HEK293 (cell line): ENCODE data around the gene ITGB4.

ENCODE experiments used
- CTCF ChIA-PET: fragments of 350-600 bp; formaldehyde crosslinking; extraction: SDS; loops from one replicate; lab custom pipeline; 2021; ENCODE audit warnings: antibody characterized with exemption; lab: Yijun Ruan, JAX
- POLR2A ChIA-PET: fragments of 300-600 bp; formaldehyde crosslinking; extraction: SDS; loops from one replicate; lab custom pipeline; 2020; ENCODE audit warnings: antibody characterized with exemption, inconsistent platforms; lab: Yijun Ruan, JAX
- H3K27ac ChIP-seq: fragments of 200-500 bp; sonication (Bioruptor generic); 2 replicates; pipeline ENCODE4 v1.5.1; 2014; ENCODE audit warnings: low read depth, low read length, control low read depth, inconsistent platforms; ENCODE audit errors: extremely low read depth
- H3K36me3 ChIP-seq, 2 experiments: fragments of 200-500 bp in 1 of 2; sonication (Bioruptor generic) in 1 of 2; 1 replicate in 1 of 2; 2 replicates in 1 of 2; pipeline ENCODE4 v1.5.1; 2014 to 2017; ENCODE audit warnings: inconsistent platforms in 2 of 2, low read length in 2 of 2; ENCODE audit not compliant: control insufficient read depth in 2 of 2, insufficient read depth in 1 of 2
- H3K4me1 ChIP-seq: fragments of 200-500 bp; sonication (Bioruptor generic); 2 replicates; pipeline ENCODE4 v1.5.1; 2014; ENCODE audit warnings: mild to moderate bottlenecking, low read length, inconsistent platforms; ENCODE audit not compliant: control insufficient read depth, insufficient read depth
- H3K4me3 ChIP-seq: 2 replicates; pipeline ENCODE4 v1.5.1; 2011; ENCODE audit warnings: low read depth, mild to moderate bottlenecking, control low read depth, low read length, moderate library complexity
- H3K9me3 ChIP-seq: fragments of 200-500 bp; sonication (Bioruptor generic); 2 replicates; pipeline ENCODE4 v1.5.1; 2014; ENCODE audit warnings: low read depth, low read length, inconsistent platforms; ENCODE audit not compliant: control insufficient read depth, insufficient read depth
- KLF1 ChIP-seq: fragments of 450-650 bp; formaldehyde crosslinking; IDR thresholded peaks from 2 replicates; pipeline ENCODE4 v1.5.1; 2016; ENCODE audit warnings: missing biosample characterization, missing genetic modification characterization
- MYNN ChIP-seq: fragments of 450-650 bp; formaldehyde crosslinking; IDR thresholded peaks from 2 replicates; pipeline ENCODE4 v1.5.1; 2016; ENCODE audit warnings: missing biosample characterization, missing genetic modification characterization, borderline replicate concordance
- PRDM1 ChIP-seq: fragments of 450-650 bp; formaldehyde crosslinking; IDR thresholded peaks from 2 replicates; pipeline ENCODE4; 2016; ENCODE audit warnings: missing biosample characterization, missing genetic modification characterization
- SP3 ChIP-seq: fragments of 450-650 bp; formaldehyde crosslinking; IDR thresholded peaks from 2 replicates; pipeline ENCODE4 v1.5.1; 2016; ENCODE audit warnings: missing biosample characterization, missing genetic modification characterization
- ZNF10 ChIP-seq: fragments of 450-650 bp; formaldehyde crosslinking; IDR thresholded peaks from 2 replicates; pipeline ENCODE4 v1.5.1; 2017; ENCODE audit warnings: missing biosample characterization, missing genetic modification characterization
- ZNF132 ChIP-seq: fragments of 450-650 bp; formaldehyde crosslinking; IDR thresholded peaks from 2 replicates; pipeline ENCODE4 v1.5.1; 2017; ENCODE audit warnings: missing biosample characterization, missing genetic modification characterization, borderline replicate concordance
- ZNF341 ChIP-seq: fragments of 450-650 bp; formaldehyde crosslinking; IDR thresholded peaks from 2 replicates; pipeline ENCODE4; 2016; ENCODE audit warnings: low read depth, missing biosample characterization, missing genetic modification characterization
- ZNF394 ChIP-seq: fragments of 450-650 bp; formaldehyde crosslinking; IDR thresholded peaks from 2 replicates; pipeline ENCODE4 v1.5.1; 2016; ENCODE audit warnings: missing biosample characterization, missing genetic modification characterization, mild to moderate bottlenecking, moderate library complexity, borderline replicate concordance
- ZNF623 ChIP-seq: fragments of 450-650 bp; formaldehyde crosslinking; IDR thresholded peaks from 2 replicates; pipeline ENCODE4 v1.5.1; 2016; ENCODE audit warnings: missing biosample characterization, missing genetic modification characterization
- ZNF768 ChIP-seq: fragments of 450-650 bp; formaldehyde crosslinking; IDR thresholded peaks from 2 replicates; pipeline ENCODE4 v1.5.1; 2018; ENCODE audit warnings: missing biosample characterization, mild to moderate bottlenecking, missing genetic modification characterization
- ZNF785 ChIP-seq: fragments of 450-650 bp; formaldehyde crosslinking; IDR thresholded peaks from 2 replicates; pipeline ENCODE4 v1.5.1; 2016; ENCODE audit warnings: missing biosample characterization, missing genetic modification characterization
- TF ChIP-seq, protein P1 (sequence below): fragments of 450-650 bp; formaldehyde crosslinking; IDR thresholded peaks from 2 replicates; pipeline ENCODE4 v1.5.1; 2016; ENCODE audit warnings: missing biosample characterization, missing genetic modification characterization, low read depth
- TF ChIP-seq, protein P2 (sequence below): fragments of 450-650 bp; formaldehyde crosslinking; IDR thresholded peaks from 2 replicates; pipeline ENCODE4 v1.5.1; 2016; ENCODE audit warnings: missing biosample characterization, missing genetic modification characterization
- TF ChIP-seq, protein P3 (sequence below): fragments of 450-650 bp; formaldehyde crosslinking; IDR thresholded peaks from 2 replicates; pipeline ENCODE4 v1.5.1; 2016; ENCODE audit warnings: missing biosample characterization, missing genetic modification characterization
- TF ChIP-seq, protein P4 (sequence below): fragments of 450-650 bp; formaldehyde crosslinking; IDR thresholded peaks from 2 replicates; pipeline ENCODE4 v1.5.1; 2016; ENCODE audit warnings: missing biosample characterization, missing genetic modification characterization
- TF ChIP-seq, protein P5 (sequence below): fragments of 450-650 bp; formaldehyde crosslinking; IDR thresholded peaks from 2 replicates; pipeline ENCODE4 v1.5.1; 2016; ENCODE audit warnings: missing biosample characterization, missing genetic modification characterization

Gene ITGB4

DNA sequence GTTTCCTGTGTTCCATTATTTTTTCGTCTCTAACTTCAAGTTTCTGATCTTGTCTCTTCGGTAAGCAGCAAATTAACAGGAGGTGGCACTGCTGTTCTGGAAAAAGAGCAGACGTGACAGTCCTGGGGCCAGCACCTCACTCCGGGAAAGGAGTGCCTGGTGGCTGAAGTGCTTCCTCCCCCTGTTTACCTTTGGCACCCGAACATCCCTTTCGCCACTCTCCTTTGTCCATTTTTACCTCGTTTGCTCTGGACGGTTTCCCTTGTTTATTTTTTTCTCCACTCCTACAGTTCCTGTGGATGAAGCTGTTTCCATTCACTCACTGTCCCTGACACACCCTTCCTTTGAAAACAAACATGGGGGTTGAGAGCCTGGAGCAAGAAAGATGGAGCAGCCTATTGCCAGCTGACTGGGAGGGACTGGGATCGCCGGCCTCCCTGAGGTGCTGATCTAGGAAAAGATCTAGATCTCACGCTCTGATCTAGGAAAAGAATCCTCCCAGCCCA, 41.5 kb upstream of the ITGB4 start:
- CTCF ChIA-PET: interaction anchor here (0.5 to 16.4 kb wide), 7 partner anchors 8 to 1284 kb away, joined by 3 to 308 read pairs (median 4); no protein-coding TSS in a partner anchor
- Histone ChIP-seq H3K4me3 (no peak overlapping the region), H3K9me3 (no peaks in the 10 kb centered on the region), H3K36me3 (peaks cover 38 to 56% of the 10 kb centered on the region in 2 experiments), H3K27ac (no peak overlapping the region), H3K4me1 (peaks cover 4% of the 10 kb centered on the region; the same call in 1 of the 2 replicates)
- POLR2A ChIA-PET: no interaction called here
- TF ChIP-seq ZNF341 (tag by site-specific recombination) (peak; percentile 57), PRDM1 (tag by site-specific recombination) (0 out of 2 replicates have a peak, but pooled peaks have one; percentile 37), KLF1 (tag by site-specific recombination) (peak; percentile 96), ZNF785 (tag by site-specific recombination) (no peak), ZNF768 (tag by site-specific recombination) (no peak), ZNF623 (tag by site-specific recombination) (peak; percentile 39), MYNN (tag by site-specific recombination) (no peak)
- TF ChIP-seq, protein P1, sequence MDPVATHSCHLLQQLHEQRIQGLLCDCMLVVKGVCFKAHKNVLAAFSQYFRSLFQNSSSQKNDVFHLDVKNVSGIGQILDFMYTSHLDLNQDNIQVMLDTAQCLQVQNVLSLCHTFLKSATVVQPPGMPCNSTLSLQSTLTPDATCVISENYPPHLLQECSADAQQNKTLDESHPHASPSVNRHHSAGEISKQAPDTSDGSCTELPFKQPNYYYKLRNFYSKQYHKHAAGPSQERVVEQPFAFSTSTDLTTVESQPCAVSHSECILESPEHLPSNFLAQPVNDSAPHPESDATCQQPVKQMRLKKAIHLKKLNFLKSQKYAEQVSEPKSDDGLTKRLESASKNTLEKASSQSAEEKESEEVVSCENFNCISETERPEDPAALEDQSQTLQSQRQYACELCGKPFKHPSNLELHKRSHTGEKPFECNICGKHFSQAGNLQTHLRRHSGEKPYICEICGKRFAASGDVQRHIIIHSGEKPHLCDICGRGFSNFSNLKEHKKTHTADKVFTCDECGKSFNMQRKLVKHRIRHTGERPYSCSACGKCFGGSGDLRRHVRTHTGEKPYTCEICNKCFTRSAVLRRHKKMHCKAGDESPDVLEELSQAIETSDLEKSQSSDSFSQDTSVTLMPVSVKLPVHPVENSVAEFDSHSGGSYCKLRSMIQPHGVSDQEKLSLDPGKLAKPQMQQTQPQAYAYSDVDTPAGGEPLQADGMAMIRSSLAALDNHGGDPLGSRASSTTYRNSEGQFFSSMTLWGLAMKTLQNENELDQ (tag by site-specific recombination): no peak
- TF ChIP-seq, protein P2, sequence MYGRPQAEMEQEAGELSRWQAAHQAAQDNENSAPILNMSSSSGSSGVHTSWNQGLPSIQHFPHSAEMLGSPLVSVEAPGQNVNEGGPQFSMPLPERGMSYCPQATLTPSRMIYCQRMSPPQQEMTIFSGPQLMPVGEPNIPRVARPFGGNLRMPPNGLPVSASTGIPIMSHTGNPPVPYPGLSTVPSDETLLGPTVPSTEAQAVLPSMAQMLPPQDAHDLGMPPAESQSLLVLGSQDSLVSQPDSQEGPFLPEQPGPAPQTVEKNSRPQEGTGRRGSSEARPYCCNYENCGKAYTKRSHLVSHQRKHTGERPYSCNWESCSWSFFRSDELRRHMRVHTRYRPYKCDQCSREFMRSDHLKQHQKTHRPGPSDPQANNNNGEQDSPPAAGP (tag by site-specific recombination): peak; percentile 95
- TF ChIP-seq, protein P3, sequence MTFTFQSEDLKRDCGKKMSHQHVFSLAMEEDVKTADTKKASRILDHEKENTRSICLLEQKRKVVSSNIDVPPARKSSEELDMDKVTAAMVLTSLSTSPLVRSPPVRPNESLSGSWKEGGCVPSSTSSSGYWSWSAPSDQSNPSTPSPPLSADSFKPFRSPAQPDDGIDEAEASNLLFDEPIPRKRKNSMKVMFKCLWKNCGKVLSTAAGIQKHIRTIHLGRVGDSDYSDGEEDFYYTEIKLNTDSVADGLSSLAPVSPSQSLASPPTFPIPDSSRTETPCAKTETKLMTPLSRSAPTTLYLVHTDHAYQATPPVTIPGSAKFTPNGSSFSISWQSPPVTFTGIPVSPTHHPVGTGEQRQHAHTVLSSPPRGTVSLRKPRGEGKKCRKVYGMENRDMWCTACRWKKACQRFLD: no peak
- TF ChIP-seq, protein P4, sequence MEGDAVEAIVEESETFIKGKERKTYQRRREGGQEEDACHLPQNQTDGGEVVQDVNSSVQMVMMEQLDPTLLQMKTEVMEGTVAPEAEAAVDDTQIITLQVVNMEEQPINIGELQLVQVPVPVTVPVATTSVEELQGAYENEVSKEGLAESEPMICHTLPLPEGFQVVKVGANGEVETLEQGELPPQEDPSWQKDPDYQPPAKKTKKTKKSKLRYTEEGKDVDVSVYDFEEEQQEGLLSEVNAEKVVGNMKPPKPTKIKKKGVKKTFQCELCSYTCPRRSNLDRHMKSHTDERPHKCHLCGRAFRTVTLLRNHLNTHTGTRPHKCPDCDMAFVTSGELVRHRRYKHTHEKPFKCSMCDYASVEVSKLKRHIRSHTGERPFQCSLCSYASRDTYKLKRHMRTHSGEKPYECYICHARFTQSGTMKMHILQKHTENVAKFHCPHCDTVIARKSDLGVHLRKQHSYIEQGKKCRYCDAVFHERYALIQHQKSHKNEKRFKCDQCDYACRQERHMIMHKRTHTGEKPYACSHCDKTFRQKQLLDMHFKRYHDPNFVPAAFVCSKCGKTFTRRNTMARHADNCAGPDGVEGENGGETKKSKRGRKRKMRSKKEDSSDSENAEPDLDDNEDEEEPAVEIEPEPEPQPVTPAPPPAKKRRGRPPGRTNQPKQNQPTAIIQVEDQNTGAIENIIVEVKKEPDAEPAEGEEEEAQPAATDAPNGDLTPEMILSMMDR (tag by site-specific recombination): 0 out of 2 replicates have a peak, but pooled peaks have one; percentile 10

DNA sequence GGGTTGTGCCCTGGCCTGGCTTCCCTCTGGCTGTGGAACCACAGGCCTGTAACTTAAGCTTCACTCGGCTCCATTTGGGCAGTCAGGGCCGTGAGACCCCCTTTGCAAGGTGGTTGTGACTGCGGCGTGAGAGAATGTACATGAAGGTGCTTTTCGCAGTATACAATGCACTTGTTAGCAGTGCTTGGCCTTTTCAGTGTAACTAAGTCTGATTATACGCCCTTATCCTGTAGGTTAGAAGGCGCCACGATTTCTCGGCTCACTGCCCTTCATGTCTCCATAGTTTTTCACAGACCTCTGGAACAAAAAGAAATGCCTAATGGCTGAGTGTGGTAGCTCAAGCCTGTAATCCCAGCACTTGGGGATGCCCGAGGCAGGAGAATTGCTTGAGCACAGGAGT, 40.8 kb upstream of the ITGB4 start:
- TF ChIP-seq ZNF10 (tag by site-specific recombination) (no peak), ZNF394 (tag by site-specific recombination) (no peak), SP3 (tag by site-specific recombination) (no peak), ZNF132 (no peak)
- TF ChIP-seq, protein P5, sequence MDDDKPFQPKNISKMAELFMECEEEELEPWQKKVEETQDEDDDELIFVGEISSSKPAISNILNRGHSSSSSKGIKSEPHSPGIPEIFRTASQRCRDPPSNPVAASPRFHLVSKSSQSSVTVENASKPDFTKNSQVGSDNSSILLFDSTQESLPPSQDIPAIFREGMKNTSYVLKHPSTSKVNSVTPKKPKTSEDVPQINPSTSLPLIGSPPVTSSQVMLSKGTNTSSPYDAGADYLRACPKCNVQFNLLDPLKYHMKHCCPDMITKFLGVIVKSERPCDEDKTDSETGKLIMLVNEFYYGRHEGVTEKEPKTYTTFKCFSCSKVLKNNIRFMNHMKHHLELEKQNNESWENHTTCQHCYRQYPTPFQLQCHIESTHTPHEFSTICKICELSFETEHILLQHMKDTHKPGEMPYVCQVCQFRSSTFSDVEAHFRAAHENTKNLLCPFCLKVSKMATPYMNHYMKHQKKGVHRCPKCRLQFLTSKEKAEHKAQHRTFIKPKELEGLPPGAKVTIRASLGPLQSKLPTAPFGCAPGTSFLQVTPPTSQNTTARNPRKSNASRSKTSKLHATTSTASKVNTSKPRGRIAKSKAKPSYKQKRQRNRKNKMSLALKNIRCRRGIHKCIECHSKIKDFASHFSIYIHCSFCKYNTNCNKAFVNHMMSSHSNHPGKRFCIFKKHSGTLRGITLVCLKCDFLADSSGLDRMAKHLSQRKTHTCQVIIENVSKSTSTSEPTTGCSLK (tag by site-specific recombination): no peak
- H3K9me3 ChIP-seq: no peaks in the 10 kb centered on the region
- CTCF ChIA-PET: interaction anchor here (0.5 to 16.4 kb wide), 9 partner anchors 9 to 323 kb away, joined by 3 to 308 read pairs (median 3); partner anchors contain the start of gene ITGB4
- POLR2A ChIA-PET: no interaction called here
- H3K4me3 ChIP-seq: no peak overlapping the region
- no peak overlapping the region for H3K27ac ChIP-seq
- H3K36me3 ChIP-seq: peaks cover 32 to 60% of the 10 kb centered on the region in 2 experiments
- H3K4me1 ChIP-seq: peaks cover 4% of the 10 kb centered on the region; the same call in 1 of the 2 replicates
